HTERT RPE-1 (cell line): ENCODE data around the gene MAP3K2.

Source experiments
- in situ Hi-C: fragments of 300-500 bp; cut with MboI; formaldehyde crosslinking; loops from 4 replicates; pipeline ENCODE4 v1.14.3; 2020; ENCODE audit warnings: low sequenced_read_pairs

MAP3K2 gene

DNA sequence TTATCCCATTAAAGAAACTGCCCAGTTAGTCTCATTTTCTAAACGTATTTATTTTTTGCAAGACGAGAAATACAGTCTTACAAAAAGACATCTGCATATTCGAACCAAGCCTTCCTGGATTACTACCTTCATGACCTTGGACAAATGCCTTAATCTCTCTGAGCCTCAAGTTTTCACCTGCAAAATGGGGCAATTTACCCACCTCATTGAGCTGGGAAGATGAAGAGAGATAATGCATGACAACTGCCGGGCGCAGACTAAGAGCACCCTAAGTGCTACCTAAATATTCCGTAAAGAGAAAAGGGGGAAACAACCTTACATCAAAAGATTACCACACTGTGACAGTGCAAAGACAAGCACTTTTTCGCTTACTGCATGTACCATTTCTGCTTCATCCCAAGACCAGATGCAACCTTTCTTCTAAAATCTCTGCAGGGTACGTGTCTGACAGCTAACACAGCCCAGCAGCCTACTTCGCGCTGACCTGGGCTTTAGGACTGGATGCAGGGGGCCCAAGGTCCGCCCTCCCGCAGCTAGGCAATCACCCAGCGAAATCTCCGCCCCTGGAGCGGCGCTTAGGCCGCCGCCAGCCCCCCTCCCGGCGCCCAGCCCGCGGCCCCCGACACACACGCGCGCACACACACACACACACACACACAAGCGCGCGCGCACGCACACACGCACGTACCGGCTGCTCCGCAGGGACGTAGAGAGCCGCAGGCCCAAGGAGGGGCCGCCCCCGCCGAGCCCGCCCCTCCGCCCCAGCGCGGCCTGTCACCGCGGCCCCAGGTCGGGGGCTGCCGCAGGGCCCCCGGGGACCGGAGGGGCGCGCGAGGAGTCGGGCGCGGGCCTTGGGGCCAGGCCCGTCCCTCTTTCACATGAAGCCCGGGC, 766 bp downstream of the MAP3K2 start:
- in situ Hi-C loops: no loop called here

DNA sequence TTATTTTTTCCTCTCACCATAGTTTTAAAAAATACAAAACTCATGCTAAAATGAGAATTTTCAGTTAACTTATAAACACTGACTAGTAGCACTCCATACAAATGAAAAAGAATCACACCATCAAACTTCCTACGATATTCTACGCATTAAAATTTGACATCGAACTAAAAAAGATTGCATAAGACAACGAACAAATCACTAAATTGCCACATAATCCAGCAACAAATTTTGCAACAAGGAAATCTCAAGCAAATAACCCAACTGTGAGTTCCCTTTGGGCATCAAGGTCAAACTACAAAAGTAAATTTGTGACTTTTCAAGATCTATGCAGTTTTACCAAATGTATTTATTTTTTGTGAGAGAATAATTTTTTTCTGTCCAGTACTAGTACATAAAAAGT, 1.5 kb downstream of the MAP3K2 start:
- in situ Hi-C loops: no loop called here

DNA sequence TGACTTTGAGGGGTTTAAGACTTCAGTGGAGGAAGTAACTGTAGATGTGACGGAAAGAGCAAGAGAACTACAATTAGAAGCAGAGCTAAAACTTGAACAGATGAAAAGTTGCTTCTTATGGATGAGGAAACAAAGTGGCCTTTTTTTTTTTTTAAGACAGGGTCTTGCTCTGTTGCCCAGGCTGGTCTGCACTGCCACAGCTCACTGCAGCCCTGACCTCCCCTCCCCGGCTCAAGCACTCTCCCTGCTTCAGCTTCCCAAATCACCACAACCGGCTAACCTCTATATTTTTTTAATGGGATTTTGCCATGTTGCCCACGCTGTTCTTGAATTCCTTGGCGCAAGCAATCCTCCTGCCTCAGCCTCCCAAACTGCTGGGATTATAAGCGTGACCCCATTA, 3.2 kb downstream of the MAP3K2 start:
- in situ Hi-C loops: no loop called here

DNA sequence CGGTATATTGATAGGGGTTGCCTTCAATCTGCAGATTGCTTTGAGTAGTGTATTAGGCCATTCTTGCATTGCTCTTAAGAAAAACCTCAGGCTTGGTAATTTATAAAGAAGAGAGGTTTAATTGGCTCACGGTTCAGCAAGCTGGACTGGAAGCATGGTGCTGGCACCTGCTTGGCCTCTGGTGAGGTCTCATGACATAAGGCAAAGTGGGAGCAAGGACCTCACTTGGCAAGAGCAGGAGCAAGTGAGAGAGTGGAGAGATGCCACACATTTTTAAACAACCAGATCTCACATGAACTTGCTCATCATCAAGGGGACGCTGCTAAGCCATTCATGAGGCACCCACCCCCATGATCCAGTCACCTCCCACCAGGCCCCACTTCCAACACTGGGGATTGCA, 4.9 kb downstream of the MAP3K2 start:
- in situ Hi-C loops: no loop called here

DNA sequence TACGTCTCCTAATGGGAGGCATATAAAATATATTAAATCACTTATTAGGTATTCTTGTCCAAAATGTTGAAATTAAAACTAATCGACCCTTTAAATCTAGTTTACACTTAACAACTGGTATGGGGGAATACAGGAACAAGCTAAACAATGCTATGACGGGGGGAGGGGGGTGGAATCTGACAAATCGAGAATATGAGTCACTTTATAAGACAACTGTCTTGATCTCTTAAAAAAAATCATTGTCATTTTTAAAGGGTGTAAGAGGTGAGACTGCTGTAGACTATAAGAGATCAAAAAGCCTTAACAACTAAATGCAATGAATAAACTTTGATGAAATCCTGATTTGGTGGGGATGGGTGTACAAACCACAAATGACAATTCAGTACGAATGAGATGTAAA, 6.0 kb downstream of the MAP3K2 start:
- in situ Hi-C loops: no loop called here

DNA sequence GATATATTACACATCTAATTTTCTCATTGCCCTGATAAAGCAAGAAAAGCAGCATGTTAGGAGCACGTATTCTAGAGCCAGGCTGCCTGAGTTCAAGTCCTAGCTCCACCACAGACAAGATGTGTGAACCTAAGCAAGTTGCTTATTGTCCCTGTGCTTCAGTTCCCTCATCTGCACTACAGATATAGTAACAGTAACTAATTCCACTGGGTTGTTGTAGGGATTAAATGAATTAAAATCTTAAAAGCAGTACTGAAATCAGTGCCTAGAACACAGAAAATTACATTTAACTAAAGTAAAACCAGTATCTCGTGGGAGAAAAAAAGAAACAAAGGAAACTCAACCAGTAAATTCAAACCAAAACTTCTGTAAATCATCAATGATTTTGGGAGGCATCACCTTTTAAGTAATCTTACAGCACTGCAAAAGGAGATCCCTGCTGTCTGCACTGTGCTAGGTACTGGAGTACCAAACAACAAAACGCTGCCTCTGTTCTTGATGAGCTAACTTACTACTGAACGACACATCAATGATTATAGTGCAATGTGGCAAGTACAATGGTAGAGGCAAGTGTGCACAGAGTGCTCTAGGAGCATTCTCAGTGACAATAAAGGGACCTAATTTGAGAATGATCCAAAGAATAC, 7.9 kb downstream of the MAP3K2 start:
- in situ Hi-C loops: no loop called here

DNA sequence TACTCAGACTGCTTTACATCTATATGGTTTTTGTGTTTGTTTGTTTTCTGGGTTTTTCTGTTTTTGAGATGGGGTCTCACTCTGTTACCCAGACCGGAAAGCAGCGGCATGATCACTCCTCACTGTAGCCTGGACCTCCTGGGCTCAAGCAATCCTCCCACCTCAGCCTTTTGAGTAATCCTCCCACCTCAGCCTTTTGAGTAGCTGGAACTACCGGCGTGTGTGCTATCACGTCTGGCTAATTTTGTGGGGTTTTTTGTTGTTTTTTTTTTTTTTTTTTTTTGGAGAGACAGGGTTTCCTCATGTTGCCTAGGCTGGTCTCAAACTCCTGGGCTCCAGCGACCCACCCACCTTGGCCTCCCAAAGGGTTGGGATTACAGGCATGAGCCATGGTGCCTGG, 9.1 kb downstream of the MAP3K2 start:
- in situ Hi-C loops: no loop called here

DNA sequence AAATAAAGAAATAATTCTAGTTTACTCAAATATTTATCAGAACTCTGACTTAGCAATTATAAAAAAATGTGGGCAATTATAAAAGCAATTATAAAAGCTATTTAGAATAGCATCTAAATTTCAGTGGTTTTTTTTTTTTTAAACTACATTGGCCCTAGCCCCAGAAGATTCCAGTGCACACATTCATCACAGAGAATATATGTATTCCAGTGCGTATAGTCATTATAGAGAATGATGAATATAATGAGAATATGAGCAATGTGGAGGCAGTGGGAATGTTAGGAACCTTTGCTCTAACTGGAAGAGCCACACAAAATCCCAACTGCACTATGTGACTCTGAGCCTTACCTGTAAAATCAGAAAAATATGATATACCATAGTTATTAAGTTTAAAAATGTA, 10.5 kb downstream of the MAP3K2 start:
- in situ Hi-C loops: no loop called here

DNA sequence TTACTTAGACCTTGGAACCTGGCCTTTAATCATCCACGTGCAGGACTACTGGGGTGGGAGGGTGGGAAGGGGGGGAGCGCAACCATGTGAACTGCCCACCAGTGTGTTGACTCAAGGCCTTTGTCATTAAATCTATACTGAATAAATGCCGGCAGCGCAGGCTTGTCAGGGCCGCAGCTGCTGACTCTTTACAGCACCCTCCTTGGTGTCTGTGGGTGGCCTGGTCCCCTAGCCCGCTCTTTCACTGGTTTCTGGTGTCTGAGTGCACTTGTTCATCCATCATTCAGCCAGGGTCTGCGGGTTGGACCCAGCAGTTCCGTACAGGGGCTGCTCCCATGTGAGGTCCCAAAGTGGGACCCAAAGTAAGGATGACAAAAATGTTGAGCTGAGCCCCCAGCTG, 11.5 kb downstream of the MAP3K2 start:
- in situ Hi-C loops: no loop called here

DNA sequence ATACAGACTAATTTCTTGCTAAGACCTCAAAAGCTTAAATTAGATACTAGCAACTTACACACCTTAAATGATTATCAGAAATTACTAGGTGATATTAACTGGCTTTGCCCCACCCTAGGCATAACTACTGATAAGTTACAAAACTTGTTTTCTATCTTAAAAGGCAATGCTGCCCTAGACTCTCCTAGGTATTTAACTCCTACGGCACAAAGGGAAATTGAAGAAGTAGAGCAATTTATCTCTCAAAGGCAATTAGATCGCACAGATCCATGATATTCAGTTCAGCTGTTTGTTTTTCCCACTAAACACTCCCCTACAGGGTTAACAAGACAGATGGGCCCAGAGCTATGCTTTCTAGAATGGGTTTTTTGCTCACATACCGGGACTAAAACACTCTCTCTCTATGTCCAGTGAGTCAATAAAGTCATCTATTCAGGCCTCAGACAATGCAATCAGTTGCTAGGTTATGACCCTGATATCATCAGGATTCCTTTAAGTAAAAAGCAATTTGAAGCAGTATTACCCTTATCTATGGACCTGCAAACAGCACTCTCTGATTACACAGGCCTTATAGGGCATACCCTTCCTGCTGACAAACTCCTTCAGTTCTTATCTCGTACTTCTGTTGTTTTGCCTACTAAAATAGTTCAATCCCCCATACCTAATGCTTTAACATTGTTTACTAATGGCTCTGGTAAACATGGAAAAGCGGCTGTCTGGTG, 14.3 kb downstream of the MAP3K2 start:
- in situ Hi-C loops: no loop called here

DNA sequence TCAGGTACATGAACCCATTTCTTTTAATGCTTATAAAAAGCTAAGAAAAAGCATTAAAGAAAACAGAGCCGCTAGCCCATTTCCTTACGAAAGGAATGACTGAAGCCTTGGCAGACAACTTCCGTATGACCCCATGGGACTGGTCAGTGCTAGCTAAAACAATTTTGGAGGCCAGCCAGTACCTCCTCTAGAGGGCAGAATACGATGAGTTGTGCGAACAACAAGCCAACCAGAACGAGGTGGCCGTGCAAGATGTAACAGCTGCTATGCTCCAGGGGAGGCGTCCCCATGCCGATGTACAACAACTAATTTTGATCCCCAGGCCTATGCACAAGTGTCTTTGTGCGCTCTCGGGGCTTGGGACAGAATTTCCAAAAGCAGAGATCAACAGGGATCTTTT, 16.7 kb downstream of the MAP3K2 start:
- in situ Hi-C loops: no loop called here

DNA sequence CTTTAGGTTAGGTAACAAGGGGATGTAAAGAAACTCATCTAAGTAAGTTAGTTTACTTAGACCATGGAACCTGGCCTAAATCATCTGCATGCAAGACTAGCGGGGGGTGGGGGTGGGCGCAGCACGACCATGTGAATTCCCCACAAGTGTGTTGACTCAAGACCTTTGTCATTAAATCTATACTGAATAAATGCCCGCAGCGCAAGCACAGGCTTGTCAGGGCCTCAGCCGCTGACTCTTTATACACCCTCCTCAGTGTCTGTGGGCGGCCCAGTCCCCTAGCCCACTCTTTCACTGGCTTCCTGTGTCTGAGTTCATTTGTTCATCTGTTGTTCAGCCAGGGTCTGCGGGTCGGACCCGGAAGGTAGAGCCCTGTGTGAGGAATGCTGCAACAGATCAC, 17.8 kb downstream of the MAP3K2 start:
- in situ Hi-C loops: no loop called here

DNA sequence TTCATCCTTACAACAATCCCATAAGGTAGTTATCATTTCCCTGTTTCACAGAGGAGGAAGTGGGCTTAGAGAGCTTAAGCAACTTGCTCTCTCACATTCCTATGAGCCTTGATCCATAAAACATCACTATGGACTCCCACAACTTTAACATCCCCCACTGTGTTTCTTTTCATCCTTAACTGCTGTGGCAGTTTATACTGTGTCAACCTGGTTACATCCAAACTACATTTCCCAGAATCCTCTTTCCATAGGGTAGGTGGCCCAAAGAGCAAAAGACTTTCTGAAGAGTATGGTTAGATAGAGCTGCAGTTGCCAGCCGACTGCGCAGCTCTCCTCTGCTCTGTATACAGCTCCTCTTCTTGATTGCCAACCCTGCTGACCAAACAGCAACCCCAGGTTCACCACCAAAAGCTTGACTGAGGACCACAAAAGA, 22.5 kb downstream of the MAP3K2 start:
- in situ Hi-C loops: no loop called here

DNA sequence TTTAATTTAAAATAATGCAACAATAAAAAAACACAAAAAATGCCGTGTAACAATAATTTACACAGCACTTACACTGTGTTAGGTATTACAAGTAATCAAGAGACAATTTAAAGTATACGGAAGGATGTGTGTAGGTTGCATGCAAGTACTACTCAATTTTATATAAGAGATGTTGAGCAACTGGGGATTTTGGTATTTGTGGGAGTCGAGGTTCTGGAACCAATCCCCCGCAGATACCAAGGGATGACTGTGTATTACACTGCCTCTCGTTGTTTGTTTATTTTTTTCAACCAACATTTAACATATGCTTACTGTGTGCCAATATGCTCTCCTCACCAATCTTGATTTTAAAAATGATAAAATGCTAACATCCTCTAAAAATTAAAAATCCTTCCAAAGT, 24.8 kb downstream of the MAP3K2 start:
- in situ Hi-C loops: no loop called here

DNA sequence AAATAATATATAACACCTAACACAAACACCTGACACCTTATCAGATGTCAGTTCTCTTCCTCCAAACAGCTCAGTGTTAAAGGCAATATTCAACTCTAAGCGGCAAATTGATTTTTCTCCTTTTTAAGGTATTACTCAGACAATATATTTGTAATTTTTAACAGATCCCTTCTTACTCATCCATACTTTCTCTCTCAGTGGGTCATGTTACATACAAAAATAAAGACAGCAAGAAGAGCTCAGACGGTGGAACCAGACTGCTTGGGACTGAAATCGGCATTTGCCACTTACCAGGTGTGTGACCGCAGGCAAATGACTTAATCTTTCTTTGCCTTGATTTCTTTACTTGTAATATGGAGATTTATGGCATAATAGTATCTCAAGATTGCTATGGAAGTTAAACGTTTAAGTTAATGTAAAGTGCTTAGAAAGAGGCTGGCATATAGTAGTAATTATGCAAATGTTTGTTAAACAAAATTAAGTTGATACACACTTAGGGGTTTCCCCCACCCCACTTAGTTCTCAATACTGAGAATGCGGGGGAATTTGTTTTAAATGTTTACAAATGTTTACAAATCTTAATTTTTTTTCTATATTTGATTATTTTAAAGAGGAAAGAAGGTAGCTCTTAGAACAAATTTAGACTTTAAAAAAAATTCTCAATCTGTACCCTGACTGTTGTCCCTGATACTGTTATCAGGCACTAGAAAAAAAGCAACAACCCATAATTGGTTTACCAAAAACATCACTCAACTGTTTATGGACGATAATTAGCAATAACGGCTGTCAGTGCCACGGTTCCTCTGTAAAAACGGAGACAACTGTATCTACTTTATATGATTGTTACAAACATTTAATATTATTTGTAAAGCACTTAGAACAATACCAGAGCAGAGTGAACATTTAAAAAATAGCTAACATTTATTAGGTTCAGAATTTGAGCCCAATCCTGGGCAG, 25.6 kb downstream of the MAP3K2 start:
- in situ Hi-C loops: no loop called here

DNA sequence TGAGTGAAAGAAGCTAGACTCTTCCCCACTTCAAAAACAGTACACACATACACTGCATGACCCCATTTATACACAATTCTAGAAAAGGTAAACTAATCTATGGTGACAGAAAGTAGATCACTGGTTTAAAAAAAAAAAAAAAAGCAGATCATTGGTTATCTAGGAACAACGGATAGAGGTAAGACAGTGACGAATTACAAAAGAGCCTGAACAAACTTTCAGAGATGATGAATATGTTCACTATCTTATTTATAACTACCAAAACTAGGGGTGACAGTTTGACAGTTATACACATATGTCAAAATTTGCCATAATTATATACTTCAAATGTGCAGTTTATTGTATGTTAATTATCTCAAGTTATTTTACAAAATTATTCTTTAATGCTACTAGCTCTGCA, 27.5 kb downstream of the MAP3K2 start:
- in situ Hi-C loops: no loop called here

DNA sequence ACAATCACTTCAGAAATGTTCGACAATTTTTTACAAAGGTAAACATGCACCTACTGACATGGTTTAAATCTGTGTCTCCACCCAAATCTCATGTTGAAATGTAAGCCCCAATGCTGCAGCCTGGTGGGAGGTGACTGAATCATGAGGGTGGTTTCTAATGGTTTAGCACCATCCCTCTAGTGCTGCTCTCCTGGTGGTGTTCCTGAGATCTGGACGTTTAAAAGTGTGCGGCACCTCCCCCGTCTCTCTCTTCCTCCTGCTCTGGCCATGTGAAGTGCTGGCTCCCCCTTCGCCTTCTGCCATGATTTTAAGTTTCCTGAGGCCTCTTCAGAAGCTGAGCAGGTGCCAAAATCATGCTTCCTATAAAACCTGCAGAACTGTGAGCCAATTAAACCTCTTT, 28.3 kb downstream of the MAP3K2 start:
- in situ Hi-C loops: no loop called here

DNA sequence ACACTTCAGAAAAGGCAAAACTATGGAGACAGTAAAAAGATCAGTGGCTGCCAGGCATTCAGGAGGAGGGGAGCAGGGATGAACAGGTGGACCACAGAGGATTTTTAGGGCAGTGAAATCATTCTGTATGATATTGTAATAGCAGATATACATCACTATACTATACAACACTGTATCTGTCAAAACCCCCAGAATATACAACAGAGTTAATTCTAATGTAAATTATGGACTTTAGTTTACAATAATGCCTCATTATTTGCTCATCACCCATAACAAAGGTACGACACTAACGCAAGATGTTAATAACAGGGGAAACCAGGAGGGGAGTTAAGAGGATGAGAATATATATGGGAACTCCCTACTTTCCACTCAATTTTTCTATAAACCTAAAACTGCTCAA, 28.8 kb downstream of the MAP3K2 start:
- in situ Hi-C loops: no loop called here

DNA sequence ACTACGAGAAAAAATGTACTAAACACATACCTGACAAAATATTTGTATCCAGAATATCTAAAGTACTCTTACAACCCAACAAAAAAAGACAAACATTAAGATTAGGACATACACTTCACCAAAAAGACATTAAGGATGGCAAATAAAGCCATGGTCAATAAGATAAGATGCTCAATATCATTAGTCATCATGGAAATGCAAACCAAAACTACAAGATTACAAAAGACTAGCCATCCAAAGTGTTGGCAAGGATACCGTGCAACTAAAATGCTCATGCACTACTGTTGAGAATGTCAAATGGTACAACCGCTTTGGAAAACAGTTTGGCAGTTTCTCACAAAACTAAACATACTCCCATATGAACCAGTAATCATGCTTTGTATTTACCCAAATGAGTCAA, 29.7 kb downstream of the MAP3K2 start:
- in situ Hi-C loops: no loop called here

DNA sequence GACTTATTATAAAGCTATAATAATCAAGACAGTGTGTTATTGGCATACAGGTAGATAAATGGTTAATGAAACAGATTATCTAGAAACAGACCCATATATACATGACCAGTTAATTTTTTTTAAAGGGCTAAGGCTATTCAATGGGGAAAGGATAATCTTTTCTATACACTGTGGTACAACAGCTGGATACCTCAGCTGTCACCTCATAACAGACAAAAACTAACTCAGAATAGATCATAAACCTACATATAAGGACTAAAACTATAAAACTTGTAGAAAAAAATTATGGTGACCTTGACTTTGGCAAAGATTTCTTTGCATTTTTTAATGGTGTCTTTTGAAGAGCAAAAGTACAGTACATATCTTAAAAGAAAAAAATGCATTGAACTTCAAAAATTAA, 30.2 kb downstream of the MAP3K2 start:
- in situ Hi-C loops: no loop called here

DNA sequence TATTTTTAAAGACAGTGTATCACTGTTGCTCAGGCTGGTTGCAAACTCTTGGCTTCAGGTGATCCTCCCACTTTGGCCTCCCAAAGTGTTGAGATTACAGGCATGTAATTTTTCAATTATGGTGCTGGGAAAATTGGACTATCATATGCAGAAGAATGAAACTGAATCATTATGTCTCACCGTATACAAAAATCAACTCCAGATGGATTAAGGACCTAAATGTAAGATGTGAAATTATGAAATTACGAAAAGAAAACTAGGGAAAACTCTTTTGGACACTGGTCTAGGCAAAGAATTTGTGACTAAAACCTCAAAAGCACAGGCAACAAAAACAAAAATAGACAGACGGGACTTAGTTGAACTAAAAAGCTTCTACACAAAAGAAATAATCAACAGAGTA, 31.2 kb downstream of the MAP3K2 start:
- in situ Hi-C loops: no loop called here
